ENCODE results near the gene RAB11A.
"Not testable (repeated sequence)": the region's sequence is repeated elsewhere in the genome, so short reads cannot be mapped to it uniquely, and the experiment has no call there.

RAB11A gene

DNA sequence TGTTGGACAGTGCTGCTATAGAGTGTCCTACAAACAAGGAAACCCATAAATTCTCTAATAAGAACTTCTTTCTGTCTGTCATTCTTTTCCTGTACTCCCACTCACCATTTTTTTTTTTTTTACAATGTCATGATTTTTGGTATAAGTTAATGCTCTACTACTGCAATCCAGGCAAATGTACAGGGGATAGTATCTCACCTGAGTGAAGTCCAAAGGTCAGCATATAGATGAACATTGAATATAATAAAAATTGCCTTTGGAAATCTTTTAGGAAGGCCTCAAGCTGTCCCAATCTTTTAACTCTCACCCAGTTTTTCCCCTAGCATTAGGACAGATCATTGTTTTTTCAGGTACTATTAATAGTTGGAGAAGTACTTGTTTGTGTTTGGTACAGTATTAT is 21.3 kb upstream of the RAB11A start:
- H3K36me3 ChIP-seq (ENCODE audit: control insufficient read depth, insufficient read depth, low read length): no peaks in the 10 kb centered on the region
- no peak overlapping the region for H3K27ac ChIP-seq (ENCODE audit: low read depth, low read length, severe bottlenecking)
- H3K4me3 ChIP-seq (ENCODE audit: extremely low read depth, insufficient read depth, low read length, poor library complexity, severe bottlenecking): no peak overlapping the region
- no peaks in the 10 kb centered on the region for H3K9me3 ChIP-seq (ENCODE audit: control insufficient read depth, low read length)
- H3K4me1 ChIP-seq (ENCODE audit: control insufficient read depth, insufficient read depth, low read length, poor library complexity, severe bottlenecking): no peaks in the 10 kb centered on the region

DNA sequence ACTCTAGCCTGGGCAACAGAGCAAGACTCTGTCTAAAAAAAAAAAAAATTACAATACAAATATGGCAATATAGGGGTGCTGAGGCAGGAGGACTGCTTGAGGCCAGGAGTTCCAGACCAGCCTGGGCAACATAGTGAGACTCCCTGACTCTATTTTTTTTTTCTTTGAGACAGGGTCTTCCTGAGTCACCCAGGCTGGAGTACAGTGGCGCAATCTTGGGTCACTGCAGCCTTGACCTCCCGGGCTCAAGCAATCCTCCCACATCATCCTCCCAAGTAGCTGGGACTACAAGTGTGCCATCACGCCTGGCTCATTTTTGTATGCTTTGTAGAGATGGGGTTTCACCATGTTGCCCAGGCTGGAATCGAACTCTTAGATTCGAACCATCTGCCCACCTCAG is 17.3 kb upstream of the RAB11A start:
- H3K9me3 ChIP-seq (ENCODE audit: control insufficient read depth, low read length): no peaks in the 10 kb centered on the region
- WGBS, 2 experiments (ENCODE audit: insufficient coverage in 2 of 2): 88 to 100% methylated on average over 1 to 4 of the region's 5 CpGs
- H3K36me3 ChIP-seq (ENCODE audit: control insufficient read depth, insufficient read depth, low read length): no peaks in the 10 kb centered on the region
- no peak overlapping the region for H3K4me3 ChIP-seq (ENCODE audit: extremely low read depth, insufficient read depth, low read length, poor library complexity, severe bottlenecking)
- no peak overlapping the region for H3K27ac ChIP-seq (ENCODE audit: low read depth, low read length, severe bottlenecking)
- no peaks in the 10 kb centered on the region for H3K4me1 ChIP-seq (ENCODE audit: control insufficient read depth, insufficient read depth, low read length, poor library complexity, severe bottlenecking)

DNA sequence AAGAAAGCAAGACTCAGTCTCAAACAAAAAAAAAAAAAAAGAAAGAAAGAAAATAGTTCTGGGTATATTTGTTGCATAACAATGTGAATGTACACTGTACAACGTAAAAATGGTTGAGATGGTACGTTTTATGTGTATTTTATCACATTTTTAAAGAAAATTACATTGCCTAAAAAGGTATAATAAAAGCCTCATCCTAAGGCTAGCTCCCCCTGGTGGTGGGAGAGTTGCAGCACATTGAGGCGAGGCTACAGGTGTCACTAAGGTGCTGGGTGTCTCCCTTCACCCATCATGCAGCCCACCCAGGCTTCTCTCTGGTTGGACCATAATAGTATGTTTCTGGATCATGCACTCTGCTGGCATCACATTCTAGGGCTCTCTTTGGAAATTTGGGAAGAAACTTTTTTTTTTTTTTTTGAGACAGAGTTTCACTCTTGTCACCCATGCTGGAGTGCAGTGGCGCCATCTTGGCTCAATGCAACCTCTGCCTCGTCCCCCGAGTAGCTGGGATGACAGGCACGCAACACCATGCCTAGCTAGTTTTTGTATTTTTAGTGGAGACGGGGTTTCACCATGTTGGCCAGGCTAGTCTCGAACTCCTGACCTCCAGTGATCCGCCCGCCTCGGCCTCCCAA is 12.4 kb upstream of the RAB11A start:
- no peaks in the 10 kb centered on the region for H3K9me3 ChIP-seq (ENCODE audit: control insufficient read depth, low read length)
- H3K4me3 ChIP-seq (ENCODE audit: extremely low read depth, insufficient read depth, low read length, poor library complexity, severe bottlenecking): no peak overlapping the region
- no peak overlapping the region for H3K27ac ChIP-seq (ENCODE audit: low read depth, low read length, severe bottlenecking)
- H3K4me1 ChIP-seq (ENCODE audit: control insufficient read depth, insufficient read depth, low read length, poor library complexity, severe bottlenecking): no peaks in the 10 kb centered on the region
- WGBS, 2 experiments (ENCODE audit: insufficient coverage in 2 of 2): 88% methylated on average over 8 to 9 of the region's 12 CpGs
- no peaks in the 10 kb centered on the region for H3K36me3 ChIP-seq (ENCODE audit: control insufficient read depth, insufficient read depth, low read length)

DNA sequence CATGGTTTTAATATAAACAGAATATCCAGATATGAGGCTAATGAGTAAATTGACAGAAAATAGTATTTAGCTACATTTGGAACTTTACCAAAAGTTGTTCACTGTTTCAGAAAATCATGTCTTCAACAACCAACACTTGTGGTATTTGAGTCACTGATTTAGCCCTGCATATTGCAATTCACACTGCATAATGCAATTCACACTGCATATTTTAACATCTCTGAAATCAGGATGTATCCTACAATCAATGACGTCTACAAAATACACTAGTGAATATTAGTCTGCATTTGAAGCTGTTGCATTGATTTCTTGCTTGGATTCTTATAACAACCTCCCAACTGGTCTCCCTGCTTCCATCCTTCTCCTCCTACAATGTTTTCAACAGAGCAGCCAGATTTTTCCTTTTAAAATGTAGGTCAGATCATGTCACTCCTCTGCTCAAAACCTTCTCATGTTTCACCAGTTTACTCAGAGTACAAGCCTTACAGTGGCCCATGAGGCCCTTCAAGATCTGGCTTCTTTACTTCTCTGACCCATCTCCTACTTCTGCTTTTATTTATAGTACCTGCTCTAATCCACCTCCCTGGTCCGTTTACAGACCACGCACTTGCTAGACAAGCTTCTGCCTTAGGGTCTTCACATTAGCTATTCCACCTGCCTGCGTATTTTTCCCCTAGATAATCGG is 11.4 kb upstream of the RAB11A start:
- Histone ChIP-seq H3K27ac (ENCODE audit: low read depth, low read length, severe bottlenecking) (no peak overlapping the region), H3K4me1 (ENCODE audit: control insufficient read depth, insufficient read depth, low read length, poor library complexity, severe bottlenecking) (no peaks in the 10 kb centered on the region), H3K4me3 (ENCODE audit: extremely low read depth, insufficient read depth, low read length, poor library complexity, severe bottlenecking) (no peak overlapping the region), H3K36me3 (ENCODE audit: control insufficient read depth, insufficient read depth, low read length) (no peaks in the 10 kb centered on the region), H3K9me3 (ENCODE audit: control insufficient read depth, low read length) (no peaks in the 10 kb centered on the region)
- 80 to 85% methylated on average over 4 of the region's 5 CpGs for WGBS, 2 experiments (ENCODE audit: insufficient coverage in 2 of 2)

DNA sequence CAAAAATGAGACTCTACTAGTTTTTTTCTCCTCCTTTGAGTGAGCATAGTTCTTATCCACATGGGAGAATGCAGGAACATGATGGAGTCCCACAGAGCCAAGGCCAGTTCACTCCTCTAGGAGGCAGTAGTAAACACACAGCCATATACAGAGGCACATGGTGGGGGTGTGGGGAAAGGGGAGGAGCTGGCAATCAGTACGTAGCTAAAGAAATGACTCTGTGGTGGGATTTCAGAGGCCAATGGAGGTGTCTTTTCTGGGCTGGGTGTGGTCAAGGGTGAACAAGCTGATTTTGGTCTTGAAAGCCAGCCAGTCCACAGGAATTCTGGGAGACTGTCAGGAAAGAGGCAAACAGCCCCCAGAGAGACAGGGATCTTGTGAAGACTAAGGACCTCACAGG is 6.6 kb upstream of the RAB11A start:
- Histone ChIP-seq H3K4me3 (ENCODE audit: extremely low read depth, insufficient read depth, low read length, poor library complexity, severe bottlenecking) (no peak overlapping the region), H3K4me1 (ENCODE audit: control insufficient read depth, insufficient read depth, low read length, poor library complexity, severe bottlenecking) (no peaks in the 10 kb centered on the region), H3K36me3 (ENCODE audit: control insufficient read depth, insufficient read depth, low read length) (no peaks in the 10 kb centered on the region), H3K9me3 (ENCODE audit: control insufficient read depth, low read length) (no peaks in the 10 kb centered on the region), H3K27ac (ENCODE audit: low read depth, low read length, severe bottlenecking) (no peak overlapping the region)
- 20 to 67% methylated on average over 1 of the region's 1 CpG for WGBS, 2 experiments (ENCODE audit: insufficient coverage in 2 of 2)

DNA sequence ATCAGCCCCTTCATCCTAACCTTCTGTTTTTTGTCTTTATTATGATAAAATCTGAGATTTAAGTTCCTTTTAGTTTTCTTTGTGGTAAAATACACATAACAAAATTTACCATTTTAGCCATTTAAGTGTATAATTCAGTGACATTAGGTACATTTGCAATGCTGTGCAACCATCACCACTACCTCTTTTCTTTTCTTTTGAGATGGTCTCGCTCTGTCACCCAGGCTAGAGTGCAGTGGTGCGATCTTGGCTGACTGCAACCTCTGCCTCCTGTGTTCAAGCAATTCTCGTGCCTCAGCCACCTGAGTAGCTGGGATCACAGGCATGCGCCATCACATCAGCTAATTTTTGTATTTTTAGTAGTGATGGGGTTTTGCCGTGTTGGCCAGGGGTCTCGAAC is 6.2 kb upstream of the RAB11A start:
- WGBS, 2 experiments (ENCODE audit: insufficient coverage in 2 of 2): 76 to 100% methylated on average over 2 to 3 of the region's 6 CpGs
- Histone ChIP-seq H3K4me3 (ENCODE audit: extremely low read depth, insufficient read depth, low read length, poor library complexity, severe bottlenecking) (no peak overlapping the region), H3K4me1 (ENCODE audit: control insufficient read depth, insufficient read depth, low read length, poor library complexity, severe bottlenecking) (no peaks in the 10 kb centered on the region), H3K9me3 (ENCODE audit: control insufficient read depth, low read length) (no peaks in the 10 kb centered on the region), H3K27ac (ENCODE audit: low read depth, low read length, severe bottlenecking) (no peak overlapping the region), H3K36me3 (ENCODE audit: control insufficient read depth, insufficient read depth, low read length) (no peaks in the 10 kb centered on the region)

DNA sequence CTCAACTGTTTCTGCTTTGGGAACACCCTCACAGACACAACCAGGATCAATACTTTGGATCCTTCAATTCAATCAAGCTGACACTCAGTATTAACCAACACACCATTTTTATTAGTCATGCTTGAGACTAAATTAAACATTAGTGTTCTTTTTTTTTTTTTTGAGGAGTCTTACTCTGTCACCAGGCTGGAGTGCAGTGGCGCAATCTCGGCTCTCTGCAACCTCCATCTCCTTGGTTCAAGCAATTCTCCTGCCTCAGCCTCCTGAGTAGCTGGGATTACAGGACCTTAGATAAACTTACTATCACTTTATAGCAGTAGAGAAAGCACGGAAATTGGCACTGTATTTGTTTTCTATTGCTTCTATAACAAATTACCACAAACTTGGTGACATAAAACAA is 2.0 kb upstream of the RAB11A start:
- no peaks in the 10 kb centered on the region for H3K9me3 ChIP-seq (ENCODE audit: control insufficient read depth, low read length)
- no peak overlapping the region for H3K27ac ChIP-seq (ENCODE audit: low read depth, low read length, severe bottlenecking)
- H3K4me3 ChIP-seq (ENCODE audit: extremely low read depth, insufficient read depth, low read length, poor library complexity, severe bottlenecking): no peak overlapping the region
- WGBS, 2 experiments (ENCODE audit: insufficient coverage in 2 of 2): 100% methylated on average over 2 of the region's 3 CpGs; no CpG with 5 or more reads in 1 of the 2 experiments
- H3K36me3 ChIP-seq (ENCODE audit: control insufficient read depth, insufficient read depth, low read length): peaks cover 4% of the 10 kb centered on the region
- H3K4me1 ChIP-seq (ENCODE audit: control insufficient read depth, insufficient read depth, low read length, poor library complexity, severe bottlenecking): no peaks in the 10 kb centered on the region

DNA sequence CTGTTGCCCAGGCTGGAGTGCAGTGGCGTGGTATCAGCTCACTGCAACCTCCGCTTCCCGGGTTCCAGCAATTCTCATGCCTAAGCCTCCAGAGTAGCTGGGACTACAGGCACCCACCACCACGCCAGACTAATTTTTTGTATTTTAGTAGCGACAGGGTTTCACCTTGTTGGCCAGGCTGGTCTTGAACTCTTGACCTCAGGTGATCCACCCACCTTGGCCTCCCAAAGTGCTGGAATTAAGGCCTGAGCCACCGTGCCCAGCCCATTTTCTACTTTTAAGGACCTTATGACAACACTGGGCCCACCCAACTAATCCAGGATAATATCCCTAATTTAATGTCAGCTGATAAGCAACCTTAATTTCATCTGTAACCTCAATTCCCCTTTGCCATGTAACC is 1.4 kb upstream of the RAB11A start:
- 91 to 95% methylated on average over 6 of the region's 6 CpGs for WGBS, 2 experiments (ENCODE audit: insufficient coverage in 2 of 2)
- H3K36me3 ChIP-seq (ENCODE audit: control insufficient read depth, insufficient read depth, low read length); H3K4me3 ChIP-seq (ENCODE audit: extremely low read depth, insufficient read depth, low read length, poor library complexity, severe bottlenecking); H3K9me3 ChIP-seq (ENCODE audit: control insufficient read depth, low read length); H3K27ac ChIP-seq (ENCODE audit: low read depth, low read length, severe bottlenecking); H3K4me1 ChIP-seq (ENCODE audit: control insufficient read depth, insufficient read depth, low read length, poor library complexity, severe bottlenecking): not testable (repeated sequence)

DNA sequence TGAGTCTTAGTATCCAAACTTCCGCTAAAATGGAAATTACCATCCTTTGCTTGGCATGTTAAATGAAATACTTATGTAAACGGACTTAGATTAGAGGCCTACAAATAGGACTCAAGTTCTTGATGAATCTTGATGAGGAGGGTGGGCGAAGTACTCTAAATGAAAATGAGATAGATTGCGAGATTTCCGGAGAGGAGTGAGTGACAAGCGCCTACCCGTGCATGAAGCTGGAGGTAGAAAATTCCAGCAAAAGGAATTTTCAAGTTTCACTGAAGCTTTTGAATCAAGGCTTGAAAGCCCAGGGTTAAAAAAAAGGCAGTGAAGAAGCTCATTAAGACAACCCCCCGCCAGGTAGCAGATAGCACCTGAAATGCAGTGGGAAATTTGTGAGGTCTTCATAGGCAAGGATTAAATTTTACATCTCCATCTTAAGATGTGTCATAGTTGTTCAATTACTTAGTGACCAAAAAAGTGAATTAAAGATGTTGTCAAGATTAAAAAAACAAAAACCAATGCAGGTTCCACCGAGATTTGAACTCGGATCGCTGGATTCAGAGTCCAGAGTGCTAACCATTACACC is 655 bp upstream of the RAB11A start:
- H3K4me3 ChIP-seq (ENCODE audit: extremely low read depth, insufficient read depth, low read length, poor library complexity, severe bottlenecking): peak overlapping the region; percentile 87
- H3K27ac ChIP-seq (ENCODE audit: low read depth, low read length, severe bottlenecking): peak overlapping the region; percentile 90
- H3K9me3 ChIP-seq (ENCODE audit: control insufficient read depth, low read length): no peaks in the 10 kb centered on the region
- no peaks in the 10 kb centered on the region for H3K4me1 ChIP-seq (ENCODE audit: control insufficient read depth, insufficient read depth, low read length, poor library complexity, severe bottlenecking)
- 58 to 62% methylated on average over 9 to 10 of the region's 11 CpGs for WGBS, 2 experiments (ENCODE audit: insufficient coverage in 2 of 2)
- peaks cover 5% of the 10 kb centered on the region for H3K36me3 ChIP-seq (ENCODE audit: control insufficient read depth, insufficient read depth, low read length)

DNA sequence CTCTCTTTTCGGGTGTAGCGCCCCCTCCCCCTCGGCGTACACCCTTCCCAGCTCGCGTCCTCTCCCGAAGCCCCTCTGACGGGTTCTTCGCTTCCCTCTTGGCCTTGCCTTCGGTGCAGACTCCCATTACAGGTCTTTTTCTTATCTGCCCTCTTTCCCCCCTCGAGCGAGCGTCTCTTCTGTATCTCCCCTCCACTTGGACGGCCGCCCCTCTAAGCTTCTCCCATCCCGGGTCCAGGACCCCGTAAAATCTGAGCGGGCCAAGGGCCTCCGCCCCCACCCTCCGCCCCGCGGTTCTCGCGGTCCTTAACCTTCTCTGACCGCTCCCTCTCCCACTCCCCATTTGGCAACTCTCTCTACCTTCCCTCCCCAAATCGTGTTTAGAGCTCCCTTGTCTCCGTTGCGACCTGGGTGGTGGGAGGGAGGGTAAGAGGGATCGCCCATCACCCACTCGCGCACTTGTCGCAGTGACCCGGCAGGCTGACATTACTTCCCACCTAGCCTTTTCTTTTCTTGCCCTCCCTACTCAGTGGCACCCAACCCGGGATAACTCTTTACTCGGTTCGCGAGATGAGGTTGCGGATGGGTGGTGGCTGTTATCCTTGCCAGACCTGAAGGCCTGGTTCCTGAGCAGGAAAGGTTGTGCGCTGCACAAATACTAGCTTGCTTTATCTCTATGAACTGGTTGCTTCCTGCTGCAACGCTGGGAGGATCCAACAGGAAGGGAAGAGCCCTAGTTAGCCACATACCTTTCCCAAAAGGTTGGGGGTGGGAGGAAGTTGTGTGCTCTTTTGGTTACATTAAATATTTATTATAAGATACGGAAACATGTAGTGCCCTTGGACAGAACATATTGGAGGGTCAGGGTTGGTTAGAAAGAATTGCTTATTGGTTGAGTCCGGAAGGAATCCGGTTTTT is 922 bp downstream of the RAB11A start:
- Histone ChIP-seq H3K36me3 (ENCODE audit: control insufficient read depth, insufficient read depth, low read length) (peaks cover 17% of the 10 kb centered on the region), H3K4me3 (ENCODE audit: extremely low read depth, insufficient read depth, low read length, poor library complexity, severe bottlenecking) (peak overlapping the region; percentile 87), H3K9me3 (ENCODE audit: control insufficient read depth, low read length) (no peaks in the 10 kb centered on the region), H3K27ac (ENCODE audit: low read depth, low read length, severe bottlenecking) (peak overlapping the region; percentile 90), H3K4me1 (ENCODE audit: control insufficient read depth, insufficient read depth, low read length, poor library complexity, severe bottlenecking) (no peaks in the 10 kb centered on the region)
- WGBS, 2 experiments (ENCODE audit: insufficient coverage in 2 of 2): 1% methylated on average over 26 to 31 of the region's 43 CpGs

Measured in mesodermal cell (in vitro differentiated cells).